ENCODE data around the gene BHLHE40. TPM values are rescaled to one million over a fixed set of nuclear protein-coding genes. Genes with fewer than 3 reads are reported as not detected.

BHLHE40 gene
- total RNA-seq, 4 donors from 2014 or later: 19.2 to 96.7 (median 45.3) TPM

DNA sequence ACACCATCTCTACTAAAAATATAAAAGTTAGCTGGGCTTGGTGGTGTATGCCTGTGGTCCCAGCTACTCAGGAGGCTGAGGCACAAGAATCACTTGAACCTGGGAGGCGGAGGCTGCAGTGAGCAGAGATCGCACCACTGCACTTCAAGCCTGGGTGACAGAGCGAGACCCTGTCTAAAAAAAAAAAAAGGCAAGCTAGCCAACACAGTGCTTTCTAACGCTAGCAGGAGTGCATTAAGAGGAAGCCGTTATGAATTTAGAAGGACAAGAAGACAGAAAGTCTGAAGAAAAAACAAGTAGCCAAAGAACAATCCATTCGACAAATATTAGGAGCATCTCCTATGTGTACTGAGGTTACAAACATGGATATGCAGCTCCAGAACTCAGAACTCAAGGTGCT, 28.6 kb downstream of the BHLHE40 start:
- intact Hi-C loops (cut with DNase I; ENCODE audit: low total_unique reads) (no loop called here), in situ Hi-C loops (cut with MboI; ENCODE audit: low sequenced_read_pairs in 4 of 4) (no loop called here)
- ATAC-seq (no peak), DNase-seq (no peak)
- TF ChIP-seq POLR2A (IDR thresholded peaks at IDR 0.05) (no peak), CTCF (IDR thresholded peaks at IDR 0.05 in 4 of 5, conservative IDR thresholded peaks at IDR 0.05 in 1 of 5) (no peak)
- Histone ChIP-seq H3K27ac (no peak overlapping the region), H3K4me1 (no peaks in the 10 kb centered on the region), H3K36me3 (no peaks in the 10 kb centered on the region), H3K4me3 (no peak overlapping the region), H3K27me3 (no peaks in the 10 kb centered on the region), H3K9me3 (no peaks in the 10 kb centered on the region)

DNA sequence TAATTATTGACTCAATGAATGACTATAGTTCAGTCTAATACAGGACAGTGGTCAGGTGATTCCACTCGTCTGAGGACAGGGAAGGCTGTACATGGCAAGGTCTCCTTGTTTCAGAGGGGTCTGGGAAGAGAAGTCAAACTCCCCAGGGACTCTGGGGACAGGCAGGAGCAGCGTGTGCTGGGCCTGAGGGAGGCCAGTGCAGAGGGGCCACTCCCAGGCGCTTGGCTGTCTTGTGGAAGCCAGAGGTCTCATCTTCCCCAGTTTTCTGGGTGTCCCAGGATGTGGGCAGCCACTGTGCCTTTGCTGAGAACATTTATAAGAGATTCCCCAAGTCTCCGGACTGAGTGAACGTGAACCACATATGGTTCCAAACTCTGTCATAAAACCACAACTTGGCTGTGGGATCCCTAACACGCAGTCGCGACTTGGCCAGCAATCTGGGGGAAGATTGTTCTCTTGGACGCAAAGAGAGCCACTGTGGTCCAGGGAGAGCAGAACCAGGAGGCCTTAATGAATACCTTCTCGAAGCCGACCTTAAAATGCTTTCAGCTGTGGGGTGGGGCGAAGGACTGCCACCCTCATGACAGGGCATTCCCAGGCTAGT, 30.4 kb downstream of the BHLHE40 start:
- H3K9me3 ChIP-seq: no peaks in the 10 kb centered on the region
- no peak for TF ChIP-seq CTCF (IDR thresholded peaks at IDR 0.05 in 4 of 5, conservative IDR thresholded peaks at IDR 0.05 in 1 of 5)
- no peak for TF ChIP-seq POLR2A (IDR thresholded peaks at IDR 0.05)
- peaks cover 0 to 5% of the 10 kb centered on the region in 2 donors for H3K4me1 ChIP-seq
- H3K36me3 ChIP-seq: no peaks in the 10 kb centered on the region
- no peaks in the 10 kb centered on the region for H3K27me3 ChIP-seq
- in situ Hi-C loops (cut with MboI; ENCODE audit: low sequenced_read_pairs in 4 of 4) (no loop called here), intact Hi-C loops (cut with DNase I; ENCODE audit: low total_unique reads) (no loop called here)
- H3K27ac ChIP-seq: no peak overlapping the region
- no peak for DNase-seq
- ATAC-seq: no peak
- H3K4me3 ChIP-seq: no peak overlapping the region

DNA sequence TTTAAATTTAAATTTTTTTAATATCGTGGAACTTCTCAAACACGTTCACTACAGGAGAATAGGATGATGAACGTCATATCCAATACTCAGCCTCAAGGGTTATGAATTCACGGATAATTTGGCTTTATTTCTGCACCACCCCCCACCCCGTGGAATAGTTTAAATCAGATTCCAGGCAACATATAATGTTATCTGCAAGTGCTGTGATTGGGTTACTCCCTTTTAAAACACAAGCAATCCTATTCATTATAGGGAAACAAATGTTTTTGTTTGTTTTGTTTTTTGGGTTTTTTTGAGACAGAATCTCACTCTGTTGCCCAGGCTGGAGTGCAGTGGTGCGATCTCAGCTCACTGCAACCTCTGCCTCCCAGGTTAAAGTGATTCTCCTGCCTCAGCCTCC, 30.9 kb downstream of the BHLHE40 start:
- in situ Hi-C loops (cut with MboI; ENCODE audit: low sequenced_read_pairs in 4 of 4): no loop called here
- Histone ChIP-seq H3K4me1 (peaks cover 0 to 5% of the 10 kb centered on the region in 2 donors), H3K27ac (no peak overlapping the region), H3K27me3 (no peaks in the 10 kb centered on the region), H3K9me3 (no peaks in the 10 kb centered on the region), H3K4me3 (no peak overlapping the region), H3K36me3 (no peaks in the 10 kb centered on the region)
- TF ChIP-seq CTCF (IDR thresholded peaks at IDR 0.05 in 4 of 5, conservative IDR thresholded peaks at IDR 0.05 in 1 of 5): no peak
- no peak for TF ChIP-seq POLR2A (IDR thresholded peaks at IDR 0.05)
- ATAC-seq (no peak), DNase-seq (no peak)
- intact Hi-C loops (cut with DNase I; ENCODE audit: low total_unique reads): no loop called here

- intact Hi-C loops (cut with DNase I; ENCODE audit: low total_unique reads) (no loop called here), in situ Hi-C loops (cut with MboI; ENCODE audit: low sequenced_read_pairs in 4 of 4) (no loop called here)
- DNase-seq: no peak
- no peak for TF ChIP-seq CTCF (IDR thresholded peaks at IDR 0.05 in 4 of 5, conservative IDR thresholded peaks at IDR 0.05 in 1 of 5)
- no peak for TF ChIP-seq POLR2A (IDR thresholded peaks at IDR 0.05)
- Histone ChIP-seq H3K27me3 (no peaks in the 10 kb centered on the region), H3K4me3 (no peak overlapping the region), H3K9me3 (no peaks in the 10 kb centered on the region), H3K27ac (no peak overlapping the region), H3K36me3 (no peaks in the 10 kb centered on the region), H3K4me1 (peaks cover 0 to 5% of the 10 kb centered on the region in 2 donors)
- no peak for ATAC-seq
Measured at GRCh38 chr3:5010706-5011554, 31.7 kb downstream of the BHLHE40 start.
